ENCODE results near the gene ECSCR.

- TF ChIP-seq EZH2 (IDR thresholded peaks at IDR 0.05; ENCODE audit: borderline replicate concordance, low read length) (no peak), CTCF (conservative IDR thresholded peaks at IDR 0.05 in 1 of 2, IDR thresholded peaks at IDR 0.05 in 1 of 2; ENCODE audit: extremely low read depth in 1 of 2, insufficient read depth in 1 of 2, low read depth in 1 of 2, low read length in 2 of 2) (no peak)
These were observed 58.6 kb downstream of the ECSCR start, which contains the start of gene SPATA24 for GRCh38 chr5:139403787-139404483.

Data from mammary epithelial cell (primary cell).